ENCODE measurements around the gene FNDC3B. TPM values are rescaled to one million over a fixed set of nuclear protein-coding genes. Genes with fewer than 3 reads are reported as not detected.
A peak's percentile ranks its signal among the peaks of the same experiment; 100 is the strongest.

The FNDC3B gene
- total and polyA plus RNA-seq, 12 donors = 9.7 to 118 (median 85.0) TPM

GRCh38 chr3:172099495-172099808 lies 60.1 kb downstream of the FNDC3B start:
- 72 to 73% methylated on average over 1 of the region's 1 CpG for whole genome bisulfite sequencing, 2 donors
- no peak for DNase-seq
- H3K27ac ChIP-seq = peak overlapping the region in 5 of 10 donors; percentile 34 to 83 (median 52)
- ATAC-seq = no peak
- no peaks in the 10 kb centered on the region for H3K27me3 ChIP-seq
- H3K4me3 ChIP-seq = no peak overlapping the region
- H3K9me3 ChIP-seq = no peaks in the 10 kb centered on the region
- TF ChIP-seq CTCF (IDR thresholded peaks at IDR 0.05) = no peak
- H3K36me3 ChIP-seq = no peaks in the 10 kb centered on the region
- intact Hi-C loops (cut with DNase I) = no loop called here
- peaks cover 5 to 100% (median 95%) of the 10 kb centered on the region in 9 donors for H3K4me1 ChIP-seq

- intact Hi-C loops (cut with DNase I) = no loop called here
- no peak for ATAC-seq
- Histone ChIP-seq H3K27ac (peak overlapping the region in 1 of 10 donors; percentile 21), H3K36me3 (no peaks in the 10 kb centered on the region), H3K9me3 (no peaks in the 10 kb centered on the region), H3K4me1 (peaks cover 5 to 100% (median 99%) of the 10 kb centered on the region in 9 donors), H3K4me3 (no peak overlapping the region), H3K27me3 (no peaks in the 10 kb centered on the region)
- no peak for TF ChIP-seq CTCF (IDR thresholded peaks at IDR 0.05)
- 96 to 98% methylated on average over 2 of the region's 2 CpGs for WGBS, 2 donors
- no peak for DNase-seq
Observed at GRCh38 chr3:172100482-172100881, 61.1 kb downstream of the FNDC3B start.

- no peaks in the 10 kb centered on the region for H3K27me3 ChIP-seq
- no peak for TF ChIP-seq CTCF (IDR thresholded peaks at IDR 0.05)
- H3K27ac ChIP-seq = peak overlapping the region in 3 of 10 donors; percentile 1 to 13 (median 2)
- WGBS, 2 donors = 40 to 60% methylated on average over 3 of the region's 3 CpGs
- peaks cover 5 to 100% (median 97%) of the 10 kb centered on the region in 9 donors for H3K4me1 ChIP-seq
- DNase-seq = no peak
- no peaks in the 10 kb centered on the region for H3K36me3 ChIP-seq
- intact Hi-C loops (cut with DNase I) = no loop called here
- no peak for ATAC-seq
- no peak overlapping the region for H3K4me3 ChIP-seq
- H3K9me3 ChIP-seq = no peaks in the 10 kb centered on the region
Observed at GRCh38 chr3:172101107-172101506, 61.7 kb downstream of the FNDC3B start.

- WGBS, 2 donors = 59% methylated on average over 5 of the region's 5 CpGs
- DNase-seq = no peak
Observed at GRCh38 chr3:172102123-172102882, 62.9 kb downstream of the FNDC3B start.

More at GRCh38 chr3:172102123-172102882, 62.9 kb downstream of the FNDC3B start:
- intact Hi-C loops (cut with DNase I) = no loop called here
- H3K27me3 ChIP-seq = no peaks in the 10 kb centered on the region
- peak overlapping the region in 4 of 10 donors; percentile 5 to 13 (median 13) for H3K27ac ChIP-seq
- ATAC-seq = peak in 4 of 8 donors; percentile 20 to 44 (median 36)
- no peaks in the 10 kb centered on the region for H3K9me3 ChIP-seq
- H3K36me3 ChIP-seq = no peaks in the 10 kb centered on the region
- H3K4me1 ChIP-seq = peaks cover 3 to 100% (median 95%) of the 10 kb centered on the region in 9 donors
- TF ChIP-seq CTCF (IDR thresholded peaks at IDR 0.05) = no peak
- no peak overlapping the region for H3K4me3 ChIP-seq

Measured in heart right ventricle (tissue), 16 donors.